Measurements from ENCODE around the gene NOS1AP.
"Not testable (repeated sequence)": the region's sequence is repeated elsewhere in the genome, so short reads cannot be mapped to it uniquely, and the experiment has no call there.

The NOS1AP gene

GRCh38 chr1:162172311-162173102 lies 103.0 kb downstream of the NOS1AP start:
- no peak for DNase-seq

GRCh38 chr1:162173607-162174006 lies 104.1 kb downstream of the NOS1AP start:
- DNase-seq: not testable (repeated sequence)

- DNase-seq: not testable (repeated sequence)
Measured at GRCh38 chr1:162174027-162174426, 104.5 kb downstream of the NOS1AP start.

- DNase-seq: no peak
Measured at GRCh38 chr1:162175379-162176081, 106.0 kb downstream of the NOS1AP start.

- DNase-seq: no peak
Measured at GRCh38 chr1:162177126-162177525, 107.6 kb downstream of the NOS1AP start.

GRCh38 chr1:162178432-162178831 lies 108.9 kb downstream of the NOS1AP start:
- no peak for DNase-seq

- DNase-seq: no peak
Measured at GRCh38 chr1:162179121-162179520, 109.6 kb downstream of the NOS1AP start.

- DNase-seq: no peak
Measured at GRCh38 chr1:162180813-162181212, 111.3 kb downstream of the NOS1AP start.

GRCh38 chr1:162182090-162182489 lies 112.6 kb downstream of the NOS1AP start:
- DNase-seq: no peak

- DNase-seq: no peak
Measured at GRCh38 chr1:162185314-162186025, 116.0 kb downstream of the NOS1AP start.

GRCh38 chr1:162186026-162186374 lies 116.5 kb downstream of the NOS1AP start:
- no peak for DNase-seq

GRCh38 chr1:162186406-162186805 lies 116.9 kb downstream of the NOS1AP start:
- DNase-seq: no peak

GRCh38 chr1:162187687-162188276 lies 118.3 kb downstream of the NOS1AP start:
- DNase-seq: no peak

GRCh38 chr1:162189345-162189744 lies 119.9 kb downstream of the NOS1AP start:
- no peak for DNase-seq

- no peak for DNase-seq
Measured at GRCh38 chr1:162191396-162192305, 122.2 kb downstream of the NOS1AP start.

- no peak for DNase-seq
Measured at GRCh38 chr1:162192306-162192678, 122.8 kb downstream of the NOS1AP start.

- no peak for DNase-seq
Measured at GRCh38 chr1:162192763-162193162, 123.3 kb downstream of the NOS1AP start.

- no peak for DNase-seq
Measured at GRCh38 chr1:162193221-162193620, 123.7 kb downstream of the NOS1AP start.

GRCh38 chr1:162193815-162194214 lies 124.3 kb downstream of the NOS1AP start:
- no peak for DNase-seq

GRCh38 chr1:162195567-162195966 lies 126.1 kb downstream of the NOS1AP start:
- no peak for DNase-seq

- DNase-seq: no peak
Measured at GRCh38 chr1:162196387-162196786, 126.9 kb downstream of the NOS1AP start.

GRCh38 chr1:162197041-162197531 lies 127.6 kb downstream of the NOS1AP start:
- no peak for DNase-seq
